GM12865 (cell line): ENCODE results near the gene ALOX12.

Experiments
- DNase-seq: peaks from one replicate; pipeline ENCODE4 v3.0.0; 2010; ENCODE audit warnings: low read depth
- H3K4me3 ChIP-seq: 2 replicates; pipeline ENCODE4 v1.5.1; 2011; ENCODE audit warnings: mild to moderate bottlenecking, low read depth, low read length, control low read depth
- TF ChIP-seq, protein P1 (sequence below): IDR thresholded peaks from 2 replicates; pipeline ENCODE4 v1.5.1; 2011; ENCODE audit warnings: low read length, control low read depth, low read depth, inconsistent platforms; ENCODE audit not compliant: insufficient read depth; ENCODE audit errors: missing control alignments

The ALOX12 gene

GRCh38 chr17:7041607-7042500 lies 46.0 kb downstream of the ALOX12 start:
- no peak for DNase-seq
- TF ChIP-seq, protein P1, sequence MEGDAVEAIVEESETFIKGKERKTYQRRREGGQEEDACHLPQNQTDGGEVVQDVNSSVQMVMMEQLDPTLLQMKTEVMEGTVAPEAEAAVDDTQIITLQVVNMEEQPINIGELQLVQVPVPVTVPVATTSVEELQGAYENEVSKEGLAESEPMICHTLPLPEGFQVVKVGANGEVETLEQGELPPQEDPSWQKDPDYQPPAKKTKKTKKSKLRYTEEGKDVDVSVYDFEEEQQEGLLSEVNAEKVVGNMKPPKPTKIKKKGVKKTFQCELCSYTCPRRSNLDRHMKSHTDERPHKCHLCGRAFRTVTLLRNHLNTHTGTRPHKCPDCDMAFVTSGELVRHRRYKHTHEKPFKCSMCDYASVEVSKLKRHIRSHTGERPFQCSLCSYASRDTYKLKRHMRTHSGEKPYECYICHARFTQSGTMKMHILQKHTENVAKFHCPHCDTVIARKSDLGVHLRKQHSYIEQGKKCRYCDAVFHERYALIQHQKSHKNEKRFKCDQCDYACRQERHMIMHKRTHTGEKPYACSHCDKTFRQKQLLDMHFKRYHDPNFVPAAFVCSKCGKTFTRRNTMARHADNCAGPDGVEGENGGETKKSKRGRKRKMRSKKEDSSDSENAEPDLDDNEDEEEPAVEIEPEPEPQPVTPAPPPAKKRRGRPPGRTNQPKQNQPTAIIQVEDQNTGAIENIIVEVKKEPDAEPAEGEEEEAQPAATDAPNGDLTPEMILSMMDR: no peak
- no peak overlapping the region for H3K4me3 ChIP-seq

DNA sequence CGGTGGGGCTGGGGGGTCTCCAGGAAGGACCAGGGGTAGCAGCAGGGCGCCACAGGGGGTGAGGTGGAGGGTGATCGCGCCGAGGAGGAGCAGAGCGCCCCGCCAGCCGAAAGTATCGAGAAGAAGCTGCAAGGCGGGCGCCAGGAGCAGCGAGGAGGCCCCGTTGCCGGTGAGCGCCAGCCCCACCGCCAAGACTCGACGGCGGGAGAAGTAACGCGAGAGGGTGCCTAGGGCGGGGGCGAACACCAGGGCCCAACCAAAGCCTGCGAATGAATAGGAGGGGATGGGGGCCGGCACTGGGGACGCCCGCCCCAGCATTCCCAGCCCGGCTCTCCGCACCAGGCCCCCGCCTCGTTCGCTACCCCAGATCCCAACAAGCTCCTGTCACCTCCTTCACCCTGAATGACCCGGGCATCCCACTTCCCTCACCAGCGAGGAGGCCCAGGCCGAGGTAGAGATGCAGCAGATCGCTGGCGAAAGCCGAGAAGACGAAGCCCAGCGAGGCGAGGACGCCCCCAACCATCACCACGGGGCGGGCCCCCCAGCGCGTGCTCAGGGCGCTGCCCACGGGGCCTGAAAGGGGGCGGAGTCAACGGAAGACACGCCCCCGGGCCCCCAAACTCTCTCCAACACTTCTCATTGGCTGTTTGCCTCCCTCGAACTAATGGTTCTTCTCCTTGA lies 46.8 kb downstream of the ALOX12 start:
- H3K4me3 ChIP-seq: no peak overlapping the region
- TF ChIP-seq, protein P1: no peak
- no peak for DNase-seq

GRCh38 chr17:7043182-7043496 lies 47.3 kb downstream of the ALOX12 start:
- TF ChIP-seq, protein P1: no peak
- H3K4me3 ChIP-seq: no peak overlapping the region
- no peak for DNase-seq

GRCh38 chr17:7043497-7044198 lies 47.8 kb downstream of the ALOX12 start, which contains the start of gene SLC16A11:
Gene SLC16A11 (minus strand): TSS chr17:7044092. CDS start chr17:7043513, 579 bp downstream.
- no peak within 1 kb of the TSS for H3K4me3 ChIP-seq
- no peak for DNase-seq

DNA sequence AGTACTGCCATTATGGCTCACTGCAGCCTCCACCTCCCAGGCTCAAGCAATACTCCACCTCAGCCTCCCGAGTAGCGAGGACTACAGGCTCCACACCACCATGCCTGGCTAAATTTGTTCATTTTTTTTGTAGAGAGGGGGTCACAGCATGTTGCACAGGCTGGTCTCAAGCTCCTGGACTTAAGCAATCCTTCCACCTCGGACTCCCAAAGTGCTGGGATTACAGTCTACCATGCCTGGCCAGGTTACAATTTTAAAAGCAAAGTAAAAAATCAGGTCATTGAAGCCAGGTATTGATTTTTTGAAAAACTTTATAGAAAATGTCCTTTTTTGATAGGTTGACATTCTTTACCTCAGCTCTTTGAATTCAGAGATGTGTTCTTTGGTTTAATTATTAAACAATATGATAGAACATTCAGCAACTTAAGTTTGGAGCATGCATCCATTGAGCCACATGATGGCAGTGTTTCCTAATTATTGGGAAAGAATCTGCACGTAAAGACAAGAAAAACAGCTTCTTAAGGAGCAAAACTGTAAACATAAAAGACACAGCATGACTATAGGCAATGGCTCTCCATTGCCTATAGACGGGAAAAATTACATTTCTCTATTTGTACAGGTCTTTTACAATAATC lies 49.8 kb downstream of the ALOX12 start:
- H3K4me3 ChIP-seq: peak overlapping the region; percentile 57
- DNase-seq: peak; percentile 82
- TF ChIP-seq, protein P1: peak; percentile 59

More at GRCh38 chr17:7043497-7044198, 47.8 kb downstream of the ALOX12 start, which contains the start of gene SLC16A11:
- TF ChIP-seq, protein P1: no peak

DNA sequence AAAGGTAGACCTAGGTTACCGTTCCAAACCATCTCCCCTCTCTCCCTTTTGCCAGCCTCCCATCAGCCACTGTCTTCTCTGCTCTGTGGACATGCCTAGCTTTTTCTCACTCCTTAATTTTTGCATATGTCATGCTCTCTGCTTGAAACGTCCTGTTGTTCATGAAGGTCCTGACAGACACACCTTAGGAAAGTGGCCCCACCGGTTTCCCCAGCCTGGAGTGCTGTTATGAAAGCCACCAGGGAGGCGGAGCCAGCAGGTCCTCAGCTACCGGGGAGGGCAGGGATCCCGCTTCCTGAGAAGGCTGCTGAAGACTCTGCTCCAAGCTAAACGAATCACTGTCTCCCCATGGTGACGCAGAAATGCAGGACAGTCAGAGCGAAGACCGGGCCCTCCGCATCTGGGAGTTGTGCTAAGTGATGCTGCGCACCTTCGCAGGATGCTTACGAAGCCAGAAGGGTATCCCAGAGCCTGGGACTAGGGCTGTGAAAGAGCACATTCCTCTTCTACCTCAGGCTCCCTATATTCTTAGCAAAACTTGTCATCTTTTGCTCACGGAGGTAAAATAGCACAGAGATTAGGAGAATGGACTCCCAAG lies 50.4 kb downstream of the ALOX12 start:
- DNase-seq: no peak
- peak overlapping the region; percentile 57 for H3K4me3 ChIP-seq
- TF ChIP-seq, protein P1: no peak

DNA sequence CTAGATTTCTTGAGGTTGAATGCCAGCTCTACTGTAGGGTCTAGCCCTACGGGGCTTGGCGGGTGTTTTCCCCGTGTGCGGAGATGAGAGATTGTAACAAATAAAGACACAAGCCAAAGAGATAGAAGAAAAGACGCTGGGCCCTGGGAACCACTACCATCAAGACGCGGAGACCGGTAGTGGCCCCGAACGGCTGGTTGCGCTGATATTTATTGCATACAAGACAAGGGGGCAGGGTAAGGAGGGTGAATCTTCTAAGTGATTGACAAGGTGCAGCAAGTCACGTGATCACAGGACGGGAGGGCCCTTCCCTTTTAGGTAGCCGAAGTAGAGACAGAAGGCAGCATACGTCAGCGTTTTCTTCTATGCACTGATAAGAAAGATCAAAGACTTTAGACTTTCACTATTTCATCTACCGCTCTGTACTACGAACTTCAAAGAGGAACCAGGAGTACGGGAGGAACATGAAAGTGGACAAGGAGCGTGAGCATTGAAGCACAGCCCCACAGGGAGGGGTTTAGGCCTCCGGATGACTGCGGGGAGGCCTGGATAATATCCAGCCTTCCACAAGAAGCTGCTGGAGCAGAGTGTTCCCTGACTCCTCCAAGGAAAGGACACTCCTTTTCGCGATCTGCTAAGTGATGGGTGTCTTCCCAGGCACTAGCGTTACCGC lies 51.0 kb downstream of the ALOX12 start:
- DNase-seq: peak; percentile 89
- H3K4me3 ChIP-seq: peak overlapping the region; percentile 57
